Measurements from ENCODE around the gene PGLYRP3.

The PGLYRP3 gene

GRCh38 chr1:153313288-153313687, 536 bp upstream of the PGLYRP3 start:
- DNase-seq, result no peak

- no peak for DNase-seq
These were observed 2.2 kb downstream of the PGLYRP3 start for GRCh38 chr1:153310526-153310925.

GRCh38 chr1:153309441-153309840, 3.3 kb downstream of the PGLYRP3 start:
- no peak for DNase-seq

- DNase-seq, result no peak
These were observed 4.2 kb downstream of the PGLYRP3 start for GRCh38 chr1:153308540-153308939.

GRCh38 chr1:153307221-153307600, 5.5 kb downstream of the PGLYRP3 start:
- DNase-seq, result no peak

- DNase-seq, result no peak
These were observed 6.2 kb downstream of the PGLYRP3 start for GRCh38 chr1:153306303-153307220.

GRCh38 chr1:153305682-153306081, 7.1 kb downstream of the PGLYRP3 start:
- no peak for DNase-seq

- no peak for DNase-seq
These were observed 10.4 kb downstream of the PGLYRP3 start for GRCh38 chr1:153302308-153302707.

GRCh38 chr1:153293851-153294250, 18.9 kb downstream of the PGLYRP3 start:
- DNase-seq, result no peak

- no peak for DNase-seq
These were observed 19.3 kb downstream of the PGLYRP3 start for GRCh38 chr1:153293480-153293775.

GRCh38 chr1:153292740-153293479, 19.8 kb downstream of the PGLYRP3 start:
- no peak for DNase-seq

GRCh38 chr1:153292185-153292584, 20.6 kb downstream of the PGLYRP3 start:
- no peak for DNase-seq

GRCh38 chr1:153291514-153291913, 21.2 kb downstream of the PGLYRP3 start:
- DNase-seq, result no peak

- no peak for DNase-seq
These were observed 24.0 kb downstream of the PGLYRP3 start for GRCh38 chr1:153288634-153289275.

- no peak for DNase-seq
These were observed 34.9 kb downstream of the PGLYRP3 start for GRCh38 chr1:153277852-153278251.

- DNase-seq, result no peak
These were observed 40.6 kb downstream of the PGLYRP3 start for GRCh38 chr1:153272186-153272585.

GRCh38 chr1:153271711-153272110, 41.0 kb downstream of the PGLYRP3 start:
- DNase-seq, result no peak

- no peak for DNase-seq
These were observed 47.3 kb downstream of the PGLYRP3 start for GRCh38 chr1:153265457-153265856.

GRCh38 chr1:153262462-153263157, 50.1 kb downstream of the PGLYRP3 start:
- no peak for DNase-seq

- no peak for DNase-seq
These were observed 50.7 kb downstream of the PGLYRP3 start for GRCh38 chr1:153262070-153262366.

GRCh38 chr1:153261281-153262069, 51.3 kb downstream of the PGLYRP3 start:
- no peak for DNase-seq

- no peak for DNase-seq
These were observed 52.0 kb downstream of the PGLYRP3 start for GRCh38 chr1:153260585-153261280.
